ENCODE data around the gene TRH. TPM values are rescaled to one million over a fixed set of nuclear protein-coding genes. Genes with fewer than 3 reads are reported as not detected.

TRH gene
- polyA plus RNA-seq, 3 donors: 0.18 to 0.22 TPM; not detected in 1

DNA sequence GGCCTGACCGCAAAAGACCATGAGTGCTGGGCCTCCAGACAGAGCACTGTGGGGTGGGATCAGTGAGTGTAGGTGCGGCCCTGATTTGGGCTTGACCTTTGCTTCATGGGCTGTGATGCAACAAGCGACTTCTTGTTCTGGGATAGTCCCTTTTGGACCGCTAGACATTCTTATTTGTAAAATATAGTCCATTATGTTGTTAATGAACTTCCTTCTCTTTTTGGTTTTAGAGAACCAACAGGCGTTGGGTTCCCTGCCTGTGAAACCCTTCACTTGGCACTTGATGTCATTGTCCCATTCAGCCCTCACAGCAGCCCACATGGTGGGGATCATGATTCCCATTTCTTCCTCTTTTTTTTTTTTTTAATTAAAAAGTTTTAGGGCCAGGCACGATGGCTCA lies 15.8 kb upstream of the TRH start:
- WGBS, 3 donors: 56 to 65% (median 62%) methylated on average over 6 of the region's 6 CpGs
- H3K27ac ChIP-seq (ENCODE audit: low read depth, low read length): no peak overlapping the region

DNA sequence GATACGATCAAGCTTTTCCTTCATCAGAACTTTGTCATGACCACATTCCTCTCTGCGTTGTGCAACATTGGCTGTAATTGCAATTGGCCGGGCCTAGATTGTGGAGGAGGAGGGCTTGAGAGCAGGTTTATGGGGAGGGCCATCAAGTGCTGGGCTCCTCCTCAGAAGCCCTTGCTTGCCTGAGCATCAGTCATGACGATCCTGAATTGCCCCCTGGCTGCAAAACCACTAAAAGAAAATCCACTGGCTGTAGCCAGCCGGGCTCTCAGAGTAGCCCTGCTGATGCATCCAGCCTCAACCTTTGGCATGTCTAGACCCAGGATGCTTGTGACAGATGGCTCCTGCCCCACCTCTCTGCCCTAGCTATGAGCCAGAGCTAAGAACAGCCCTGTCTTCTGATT lies 13.4 kb upstream of the TRH start:
- H3K27ac ChIP-seq (ENCODE audit: low read depth, low read length): no peak overlapping the region
- WGBS, 3 donors: 32 to 61% (median 36%) methylated on average over 5 of the region's 5 CpGs

GRCh38 chr3:129962600-129962999 lies 11.9 kb upstream of the TRH start:
- no peak overlapping the region for H3K27ac ChIP-seq (ENCODE audit: low read depth, low read length)
- WGBS, 3 donors: 70 to 86% (median 82%) methylated on average over 3 of the region's 3 CpGs

DNA sequence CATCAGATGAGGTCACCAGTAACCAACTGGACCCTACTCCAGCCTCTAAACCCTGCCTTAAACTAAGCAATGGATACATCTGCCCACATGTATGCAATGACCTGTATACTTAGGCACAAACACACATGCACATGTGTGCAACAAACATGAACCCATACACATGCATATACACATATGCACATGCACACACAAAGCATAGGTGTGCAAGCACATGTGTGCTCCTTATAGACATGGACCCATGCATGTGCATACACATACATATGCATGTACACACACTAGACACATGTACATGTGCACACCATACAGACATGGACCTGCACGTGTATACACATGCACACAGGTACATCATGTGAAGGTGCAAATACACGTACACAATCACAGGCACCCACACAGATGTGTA lies 8.6 kb upstream of the TRH start:
- no peak overlapping the region for H3K27ac ChIP-seq (ENCODE audit: low read depth, low read length)
- WGBS, 3 donors: 90 to 93% (median 93%) methylated on average over 2 of the region's 2 CpGs

GRCh38 chr3:129966876-129967275 lies 7.6 kb upstream of the TRH start:
- H3K27ac ChIP-seq (ENCODE audit: low read depth, low read length): no peak overlapping the region
- WGBS, 3 donors: 58 to 82% (median 71%) methylated on average over 4 of the region's 4 CpGs

DNA sequence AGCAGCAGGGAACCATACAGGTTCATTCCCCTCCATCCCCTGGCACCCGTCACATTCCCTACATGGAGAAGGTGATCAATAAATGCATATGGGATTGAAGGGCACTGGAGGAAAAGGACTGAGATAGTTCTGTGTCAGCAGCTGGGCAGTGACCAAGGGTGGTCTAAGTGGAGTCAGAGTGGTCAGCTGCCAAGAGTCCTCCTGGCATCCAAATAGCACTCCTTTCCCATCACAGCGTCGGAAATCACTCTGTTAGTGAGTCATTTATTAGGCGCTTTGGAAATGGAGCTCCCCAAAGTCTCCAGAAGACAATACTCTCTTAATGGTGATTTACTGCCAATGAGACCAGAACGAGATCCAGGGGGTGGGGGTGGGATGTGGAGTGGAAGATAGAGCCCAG lies 6.8 kb upstream of the TRH start:
- H3K27ac ChIP-seq (ENCODE audit: low read depth, low read length): no peak overlapping the region
- WGBS, 3 donors: 71 to 80% (median 76%) methylated on average over 5 of the region's 5 CpGs

DNA sequence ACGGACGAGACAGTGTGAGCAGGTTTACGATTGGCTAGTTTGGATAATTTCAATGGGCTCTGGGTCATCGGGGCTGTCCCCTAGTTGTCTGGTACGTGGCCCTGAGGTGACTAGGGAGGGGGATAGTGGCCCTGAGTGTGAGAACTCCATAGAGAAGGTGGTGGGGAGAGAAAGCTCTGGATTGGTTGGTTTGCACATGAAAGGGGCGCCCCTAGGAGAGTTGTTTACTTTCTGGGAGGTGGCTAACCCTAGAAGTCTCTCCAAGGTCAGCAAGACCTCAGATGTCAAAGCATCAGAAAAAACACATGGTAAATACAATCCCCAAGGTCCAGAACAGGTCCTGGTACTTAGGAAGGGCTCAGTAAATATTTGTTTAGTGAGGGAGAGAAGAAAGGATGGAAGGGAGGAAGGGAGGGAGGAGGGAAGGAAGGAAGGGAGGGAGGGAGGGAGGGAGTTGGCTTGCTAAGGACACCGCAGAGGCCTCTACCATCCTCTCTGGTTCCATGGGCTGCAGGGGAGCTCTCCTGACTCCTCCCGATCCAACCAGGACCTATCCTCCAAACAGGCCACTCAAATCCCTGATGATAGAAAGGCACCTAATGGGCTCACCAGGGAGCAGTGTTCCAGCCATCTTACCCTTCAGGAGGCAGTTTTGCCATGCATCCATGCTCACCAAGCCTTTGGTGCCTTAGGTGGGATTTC lies 3.0 kb upstream of the TRH start:
- H3K27ac ChIP-seq (ENCODE audit: low read depth, low read length): no peak overlapping the region
- WGBS, 3 donors: 32 to 72% (median 71%) methylated on average over 8 of the region's 8 CpGs

- WGBS, 3 donors: 93 to 100% (median 95%) methylated on average over 2 of the region's 2 CpGs
- H3K27ac ChIP-seq (ENCODE audit: low read depth, low read length): no peak overlapping the region
These were observed 2.2 kb upstream of the TRH start for GRCh38 chr3:129972301-129972700.

GRCh38 chr3:129973853-129974563 lies 512 bp upstream of the TRH start:
- 26 to 35% (median 34%) methylated on average over 36 to 39 of the region's 39 CpGs for WGBS, 3 donors
- no peak overlapping the region for H3K27ac ChIP-seq (ENCODE audit: low read depth, low read length)

- WGBS, 3 donors: 3 to 5% (median 4%) methylated on average over 70 to 71 of the region's 71 CpGs
- H3K27ac ChIP-seq (ENCODE audit: low read depth, low read length): no peak overlapping the region
These were observed 549 bp downstream of the TRH start for GRCh38 chr3:129974833-129975704.

DNA sequence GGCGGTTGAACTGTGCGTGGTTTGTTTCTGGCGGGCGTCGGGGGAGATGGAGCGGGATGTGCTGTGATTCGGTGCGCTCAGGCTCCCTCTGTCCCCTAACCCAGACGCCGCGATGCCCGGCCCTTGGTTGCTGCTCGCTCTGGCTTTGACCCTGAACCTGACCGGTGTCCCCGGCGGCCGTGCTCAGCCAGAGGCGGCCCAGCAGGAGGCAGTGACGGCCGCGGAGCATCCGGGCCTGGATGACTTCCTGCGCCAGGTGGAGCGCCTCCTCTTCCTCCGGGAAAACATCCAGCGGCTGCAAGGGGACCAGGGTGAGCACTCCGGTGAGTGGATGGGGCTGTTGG lies 1.2 kb downstream of the TRH start:
- no peak overlapping the region for H3K27ac ChIP-seq (ENCODE audit: low read depth, low read length)
- WGBS, 3 donors: 9 to 17% (median 11%) methylated on average over 27 of the region's 27 CpGs

GRCh38 chr3:129976286-129976685 lies 1.8 kb downstream of the TRH start:
- WGBS, 3 donors: 72 to 85% (median 81%) methylated on average over 4 of the region's 4 CpGs
- H3K27ac ChIP-seq (ENCODE audit: low read depth, low read length): no peak overlapping the region

GRCh38 chr3:129978123-129978522 lies 3.6 kb downstream of the TRH start:
- H3K27ac ChIP-seq (ENCODE audit: low read depth, low read length): no peak overlapping the region
- 70 to 94% (median 85%) methylated on average over 2 of the region's 2 CpGs for WGBS, 3 donors

DNA sequence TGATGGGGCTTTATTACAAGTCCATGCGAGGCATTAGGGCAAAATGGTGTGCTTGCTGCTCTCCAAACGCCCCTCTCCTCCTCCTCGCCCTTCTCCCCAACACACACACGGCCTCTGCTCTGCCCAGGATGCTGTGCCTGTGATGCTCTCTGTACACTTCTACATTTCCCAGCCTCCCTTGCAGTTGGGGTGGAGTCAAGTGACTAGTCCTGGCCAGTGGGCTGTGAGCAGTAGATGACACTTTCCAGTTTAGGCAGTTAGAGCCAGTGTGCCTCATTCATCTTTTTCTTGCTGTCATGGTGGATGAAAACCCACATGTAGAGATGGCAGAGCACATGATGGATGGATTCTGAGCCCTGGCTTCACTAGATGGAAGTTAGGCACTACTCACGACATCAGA lies 5.4 kb downstream of the TRH start:
- WGBS, 3 donors: 72 to 93% (median 86%) methylated on average over 5 of the region's 5 CpGs
- no peak overlapping the region for H3K27ac ChIP-seq (ENCODE audit: low read depth, low read length)

GRCh38 chr3:129983561-129983960 lies 9.0 kb downstream of the TRH start:
- WGBS, 3 donors: 83 to 90% (median 86%) methylated on average over 8 of the region's 8 CpGs
- no peak overlapping the region for H3K27ac ChIP-seq (ENCODE audit: low read depth, low read length)

DNA sequence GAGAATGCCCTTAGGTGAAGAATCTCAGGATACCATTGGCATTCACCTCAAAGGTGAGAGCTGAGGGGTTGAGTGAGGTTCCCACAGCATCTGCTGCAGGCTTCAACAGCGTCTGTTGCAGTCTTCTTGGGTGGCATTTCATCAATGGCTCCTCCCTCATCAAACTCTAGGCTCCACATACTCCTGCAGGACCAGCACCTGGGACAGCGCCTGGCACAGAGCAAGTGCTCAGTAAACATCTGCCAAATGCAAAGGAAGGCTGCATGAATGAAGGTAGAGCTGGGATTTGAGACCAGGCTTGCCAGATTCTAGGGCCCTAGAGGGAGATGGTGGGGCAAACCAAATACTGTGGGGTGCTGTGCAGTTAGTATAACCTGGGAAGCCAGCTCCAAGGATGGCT lies 9.6 kb downstream of the TRH start:
- no peak overlapping the region for H3K27ac ChIP-seq (ENCODE audit: low read depth, low read length)
- WGBS, 3 donors: 66 to 90% (median 85%) methylated on average over 2 of the region's 2 CpGs

DNA sequence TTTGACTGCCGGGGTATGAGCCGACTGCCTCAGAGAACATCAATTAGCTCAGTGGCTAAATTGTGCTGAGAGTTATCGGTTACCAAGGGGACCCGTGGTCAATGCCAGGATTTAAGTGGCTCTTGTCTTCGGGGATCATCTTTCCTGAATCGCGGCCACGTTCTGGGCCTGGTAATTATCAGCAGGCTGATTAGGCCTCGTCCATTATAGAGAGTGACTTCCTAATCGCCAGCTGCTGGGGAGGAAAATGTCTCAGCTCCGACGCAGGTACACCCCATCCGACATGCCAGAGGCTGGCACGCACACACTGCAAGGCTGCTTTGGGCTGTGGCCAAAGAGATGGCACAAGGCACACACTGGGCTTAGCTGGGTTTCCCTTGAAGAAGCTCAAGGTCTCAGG lies 10.6 kb downstream of the TRH start:
- no peak overlapping the region for H3K27ac ChIP-seq (ENCODE audit: low read depth, low read length)
- 83 to 88% (median 88%) methylated on average over 14 of the region's 14 CpGs for WGBS, 3 donors

DNA sequence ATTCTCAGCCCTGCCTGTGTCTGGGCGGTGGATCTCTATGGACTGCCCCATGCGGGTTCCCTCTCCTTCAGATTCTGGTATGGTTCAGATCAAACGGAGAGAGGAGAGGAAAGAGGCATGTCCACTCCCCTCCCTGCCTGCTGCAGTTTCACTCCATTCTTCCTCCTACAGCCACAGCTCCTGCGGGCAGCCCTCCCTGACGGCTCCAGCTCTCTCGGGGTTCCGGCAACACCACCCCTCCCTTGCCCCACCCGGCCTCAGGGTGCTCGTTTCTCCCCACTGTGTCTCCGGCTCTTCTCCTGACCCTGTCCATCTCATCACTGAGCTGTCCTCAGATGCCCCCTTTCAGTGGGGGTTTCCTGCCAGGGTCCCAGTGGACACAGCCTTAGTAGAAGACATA lies 13.9 kb downstream of the TRH start:
- WGBS, 3 donors: 63 to 73% (median 66%) methylated on average over 10 of the region's 10 CpGs
- H3K27ac ChIP-seq (ENCODE audit: low read depth, low read length): no peak overlapping the region

DNA sequence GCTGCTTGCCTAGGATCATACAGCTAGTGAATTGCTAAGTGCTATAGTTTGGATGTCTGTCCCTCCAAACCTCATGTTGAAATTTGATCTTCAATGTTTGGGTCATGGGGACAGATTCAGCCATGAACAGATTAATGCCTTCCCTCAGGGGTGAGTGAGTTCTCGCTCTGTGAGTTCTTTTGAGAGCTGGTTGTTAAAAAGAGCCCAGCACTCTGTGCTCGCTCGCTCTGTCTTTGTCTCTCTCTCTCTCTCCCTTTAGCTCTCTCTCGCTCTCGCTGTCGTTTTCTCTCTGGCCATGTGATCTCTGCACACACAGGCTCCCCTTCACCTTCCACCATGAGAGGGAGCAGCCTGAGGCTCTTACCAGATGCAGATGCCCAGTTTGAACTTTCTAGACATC lies 14.9 kb downstream of the TRH start:
- H3K27ac ChIP-seq (ENCODE audit: low read depth, low read length): no peak overlapping the region
- 54 to 83% (median 74%) methylated on average over 6 of the region's 6 CpGs for WGBS, 3 donors

Measured in adipose tissue (tissue), 3 donors.